OCI-LY1 (cell line): ENCODE data around the gene UFC1.

ENCODE experiments used
- H2AFZ ChIP-seq: fragments of 200-600 bp; sonication (generic), shearing (Covaris generic); 2 replicates; pipeline ENCODE4 v1.6.0; 2014; ENCODE audit warnings: antibody characterized with exemption, mild to moderate bottlenecking, low read length
- H3F3A ChIP-seq: fragments of 200-600 bp; sonication (generic), shearing (Covaris generic); 2 replicates; pipeline ENCODE4 v1.6.0; 2014; ENCODE audit warnings: mild to moderate bottlenecking, antibody characterized with exemption, low read length, moderate library complexity; ENCODE audit not compliant: insufficient read depth
- H3K27ac ChIP-seq: fragments of 200-600 bp; sonication (generic); 2 replicates; pipeline ENCODE4 v1.5.1; 2014; ENCODE audit warnings: low read length, mixed run types, mild to moderate bottlenecking, low read depth; ENCODE audit not compliant: poor library complexity, severe bottlenecking
- H3K27me3 ChIP-seq: fragments of 200-600 bp; sonication (generic); 2 replicates; pipeline ENCODE4 v1.6.0; 2014; ENCODE audit warnings: antibody characterized with exemption, mild to moderate bottlenecking, low read length, moderate library complexity; ENCODE audit not compliant: insufficient read depth
- H3K36me3 ChIP-seq: fragments of 200-600 bp; sonication (generic); 2 replicates; pipeline ENCODE4 v1.6.1; 2014; ENCODE audit warnings: mild to moderate bottlenecking, antibody characterized with exemption, low read length, moderate library complexity, mixed read lengths; ENCODE audit not compliant: insufficient read depth
- H3K4me1 ChIP-seq: fragments of 200-600 bp; sonication (generic); 2 replicates; pipeline ENCODE4 v1.5.1; 2014; ENCODE audit warnings: mild to moderate bottlenecking, low read length, moderate library complexity; ENCODE audit not compliant: insufficient read depth, severe bottlenecking
- H3K4me2 ChIP-seq: fragments of 200-600 bp; sonication (generic), shearing (Covaris generic); 2 replicates; pipeline ENCODE4 v1.6.1; 2014; ENCODE audit warnings: low read length
- H3K4me3 ChIP-seq: fragments of 200-600 bp; sonication (generic); 2 replicates; pipeline ENCODE4 v1.5.1; 2014; ENCODE audit warnings: low read length, low read depth, mild to moderate bottlenecking, mixed read lengths; ENCODE audit not compliant: poor library complexity, severe bottlenecking
- H3K79me2 ChIP-seq: fragments of 200-600 bp; shearing (Covaris generic); 2 replicates; pipeline ENCODE4 v1.6.1; 2016; ENCODE audit warnings: mixed run types, low read length, mixed read lengths; ENCODE audit not compliant: insufficient read depth
- H3K9ac ChIP-seq: fragments of 200-600 bp; sonication (generic), shearing (Covaris generic); 2 replicates; pipeline ENCODE4 v1.6.1; 2014; ENCODE audit warnings: mild to moderate bottlenecking, low read length, mixed read lengths
- H3K9me2 ChIP-seq: fragments of 200-600 bp; sonication (generic), shearing (Covaris generic); 2 replicates; pipeline ENCODE4 v1.6.1; 2014; ENCODE audit warnings: low read depth, mild to moderate bottlenecking, low read length, mixed read lengths
- H3K9me3 ChIP-seq: fragments of 200-600 bp; shearing (Covaris generic); 2 replicates; pipeline ENCODE4 v1.6.1; 2014; ENCODE audit warnings: low read length, mixed read lengths
- H4K20me1 ChIP-seq: fragments of 200-600 bp; sonication (generic), shearing (Covaris generic); 2 replicates; pipeline ENCODE4 v1.6.0; 2016; ENCODE audit warnings: mild to moderate bottlenecking, low read length; ENCODE audit not compliant: insufficient read depth
- CTCF ChIP-seq: fragments of 200-600 bp; sonication (generic), shearing (Covaris generic); IDR thresholded peaks from 2 replicates; pipeline ENCODE4 v1.5.1; 2017; ENCODE audit warnings: mild to moderate bottlenecking, antibody characterized with exemption, low read length, moderate library complexity, mixed read lengths
- EZH2 ChIP-seq: fragments of 200-600 bp; sonication (generic), shearing (Covaris generic); IDR thresholded peaks from 2 replicates; pipeline ENCODE4 v1.8.0; 2017; ENCODE audit warnings: borderline replicate concordance, mixed run types, mild to moderate bottlenecking, antibody characterized with exemption, low read length, moderate library complexity, mixed read lengths

The UFC1 gene

GRCh38 chr1:161188381-161188780 lies 34.6 kb downstream of the UFC1 start:
- H3F3A ChIP-seq, result 0 out of 2 replicates have a peak, but pooled peaks cover 4% of the 10 kb centered on the region
- no peaks in the 10 kb centered on the region for H3K27me3 ChIP-seq
- TF ChIP-seq EZH2 (no peak), CTCF (no peak)
- H3K9me3 ChIP-seq, result no peaks in the 10 kb centered on the region
- no peak overlapping the region for H3K4me3 ChIP-seq
- H3K9me2 ChIP-seq, result no peaks in the 10 kb centered on the region
- H3K4me2 ChIP-seq, result no peak overlapping the region
- H3K27ac ChIP-seq, result no peak overlapping the region
- no peaks in the 10 kb centered on the region for H3K36me3 ChIP-seq
- no peak overlapping the region for H3K9ac ChIP-seq
- H3K4me1 ChIP-seq, result peaks cover 35% of the 10 kb centered on the region
- H4K20me1 ChIP-seq, result no peaks in the 10 kb centered on the region
- no peak overlapping the region for H2AFZ ChIP-seq
- H3K79me2 ChIP-seq, result no peaks in the 10 kb centered on the region

GRCh38 chr1:161189036-161189435 lies 35.3 kb downstream of the UFC1 start:
- no peaks in the 10 kb centered on the region for H3K9me3 ChIP-seq
- TF ChIP-seq CTCF (no peak), EZH2 (no peak)
- no peak overlapping the region for H3K27ac ChIP-seq
- no peaks in the 10 kb centered on the region for H3K27me3 ChIP-seq
- H2AFZ ChIP-seq, result no peak overlapping the region
- H3K9ac ChIP-seq, result no peak overlapping the region
- no peaks in the 10 kb centered on the region for H3K36me3 ChIP-seq
- H3K4me3 ChIP-seq, result no peak overlapping the region
- no peak overlapping the region for H3K4me2 ChIP-seq
- no peaks in the 10 kb centered on the region for H3K9me2 ChIP-seq
- no peaks in the 10 kb centered on the region for H3K79me2 ChIP-seq
- H4K20me1 ChIP-seq, result no peaks in the 10 kb centered on the region
- H3K4me1 ChIP-seq, result peaks cover 35% of the 10 kb centered on the region
- 0 out of 2 replicates have a peak, but pooled peaks cover 4% of the 10 kb centered on the region for H3F3A ChIP-seq

GRCh38 chr1:161190962-161191521 lies 37.3 kb downstream of the UFC1 start:
- Histone ChIP-seq H3F3A (0 out of 2 replicates have a peak, but pooled peaks cover 3% of the 10 kb centered on the region), H3K79me2 (no peaks in the 10 kb centered on the region), H3K36me3 (no peaks in the 10 kb centered on the region), H3K9me2 (no peaks in the 10 kb centered on the region), H3K27ac (no peak overlapping the region), H3K9ac (no peak overlapping the region), H2AFZ (no peak overlapping the region), H3K9me3 (no peaks in the 10 kb centered on the region), H3K4me3 (no peak overlapping the region), H3K4me2 (no peak overlapping the region), H3K4me1 (peaks cover 20% of the 10 kb centered on the region), H4K20me1 (no peaks in the 10 kb centered on the region), H3K27me3 (no peaks in the 10 kb centered on the region)
- TF ChIP-seq EZH2 (no peak), CTCF (no peak)
